Embryonic facial prominence (tissue), 1 donor: ENCODE results near the gene RDX.
"Not testable (repeated sequence)": the region's sequence is repeated elsewhere in the genome, so short reads cannot be mapped to it uniquely, and the experiment has no call there.

Experiments used
- DNase-seq: peaks from one replicate; pipeline ENCODE4 v3.0.0-alpha.2; 2016; ENCODE audit errors: extremely low spot score

The RDX gene

DNA sequence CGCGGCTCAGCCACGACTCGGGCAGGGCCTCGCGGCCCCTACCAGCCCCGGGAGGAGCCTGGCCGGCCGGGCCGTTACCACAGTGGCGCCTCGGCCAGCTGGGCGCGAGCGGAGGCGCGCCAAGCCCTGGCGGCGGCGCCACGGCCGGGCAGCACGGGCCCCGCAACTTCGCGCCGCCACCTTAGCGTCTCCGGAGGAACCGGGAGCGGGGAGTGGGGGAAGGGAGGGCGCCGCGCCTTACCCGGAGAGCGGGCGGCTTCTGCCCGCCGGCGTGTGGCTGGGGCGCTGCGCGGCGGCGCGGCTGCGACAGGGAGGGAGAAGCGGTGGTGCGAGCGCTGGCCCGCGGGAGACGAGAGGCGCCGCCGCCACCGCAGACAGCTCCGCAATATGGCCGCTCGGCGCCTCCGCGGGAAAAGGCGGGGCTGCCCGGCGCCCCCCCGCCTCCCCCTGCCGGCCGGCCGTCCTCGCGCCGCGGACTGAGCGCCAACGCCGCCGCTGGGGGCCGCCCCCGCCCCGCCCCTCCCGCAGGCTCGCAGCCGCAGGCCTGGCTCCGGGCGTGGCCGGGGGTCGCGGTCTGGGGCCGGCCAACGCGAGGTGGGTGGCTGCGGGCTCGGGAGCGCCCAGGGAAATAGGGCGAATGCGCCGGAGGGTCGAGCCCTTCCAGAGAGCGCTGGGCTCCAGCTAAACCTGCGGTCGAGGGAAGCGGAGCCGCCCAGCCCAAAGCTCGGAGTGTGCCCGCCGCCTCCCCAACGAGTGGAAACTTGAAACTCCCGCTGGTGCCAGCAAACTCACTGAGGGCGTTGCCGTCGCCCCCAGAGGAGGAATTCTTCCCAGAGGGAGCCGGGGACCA, at the start of gene RDX:
RDX (minus strand) TSS at position 389 of the 850 bp plus-strand sequence. CDS start 16,922 bp downstream, outside the sequence.
- peak; percentile 59 for DNase-seq

GRCh38 chr11:110345743-110346142, 49.3 kb upstream of the RDX start:
- DNase-seq = no peak

GRCh38 chr11:110340436-110340835, 44.0 kb upstream of the RDX start:
- no peak for DNase-seq

GRCh38 chr11:110339456-110340250, 43.2 kb upstream of the RDX start:
- no peak for DNase-seq

GRCh38 chr11:110338684-110339083, 42.3 kb upstream of the RDX start:
- DNase-seq = no peak

- DNase-seq = no peak
Measured at GRCh38 chr11:110337570-110338193, 41.3 kb upstream of the RDX start.

DNA sequence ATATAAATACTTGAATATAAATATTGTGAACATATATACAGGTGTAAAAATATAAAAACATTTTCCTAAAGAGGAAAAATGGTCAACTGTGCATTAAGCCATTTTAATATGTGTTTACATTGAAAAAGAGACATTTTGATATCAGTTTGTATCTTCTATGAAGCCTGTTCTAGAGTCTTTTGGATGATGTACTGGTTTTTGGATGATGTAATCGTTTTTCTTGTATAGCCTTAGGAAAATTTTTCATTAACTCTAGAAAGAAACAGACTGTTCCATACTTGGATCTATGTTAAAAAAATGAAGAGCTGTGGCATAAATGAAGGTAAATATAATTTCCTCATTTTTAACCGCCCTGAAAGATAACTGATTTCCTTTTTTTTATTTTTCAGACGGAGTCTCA, 39.6 kb upstream of the RDX start:
- no peak for DNase-seq

DNA sequence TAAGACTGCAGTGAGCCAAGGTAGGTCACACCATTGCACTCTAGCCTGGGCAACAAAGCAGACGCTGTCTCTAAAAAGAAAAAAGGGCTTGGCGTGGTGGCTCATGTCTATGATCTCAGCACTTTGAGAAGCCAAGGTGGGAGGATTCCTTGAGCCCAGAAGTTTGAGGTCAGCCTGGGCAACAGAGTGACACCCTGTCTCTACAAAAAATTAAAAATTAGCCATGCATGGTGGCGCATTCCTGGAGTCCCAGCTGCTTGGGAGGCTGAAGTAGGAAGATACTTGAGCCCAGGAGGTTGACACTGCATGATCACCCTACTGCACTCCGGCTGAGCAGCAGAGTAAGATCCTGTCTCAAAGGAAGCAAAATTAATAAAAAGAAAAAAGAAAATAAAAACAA, 38.9 kb upstream of the RDX start:
- no peak for DNase-seq

DNA sequence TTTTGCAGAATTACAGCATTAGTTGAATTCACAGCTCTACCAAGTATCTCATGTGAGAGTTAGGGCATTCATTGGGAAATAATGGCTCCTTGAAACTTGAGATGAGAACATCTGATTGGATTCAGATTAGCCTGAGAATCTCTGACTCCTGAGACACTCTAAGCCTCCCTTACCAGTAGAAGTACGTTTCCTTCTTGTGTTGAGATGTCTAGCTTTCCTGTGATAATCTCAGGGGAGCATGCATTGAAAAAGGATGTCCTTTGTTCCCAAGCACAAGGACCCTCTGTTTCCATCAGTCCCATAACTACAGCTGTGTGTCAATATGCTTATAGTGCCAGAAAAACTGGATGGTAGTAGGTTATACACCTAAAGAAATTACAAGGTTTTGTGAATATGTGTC, 35.2 kb upstream of the RDX start:
- DNase-seq = no peak

- no peak for DNase-seq
Measured at GRCh38 chr11:110329445-110329844, 33.0 kb upstream of the RDX start.

DNA sequence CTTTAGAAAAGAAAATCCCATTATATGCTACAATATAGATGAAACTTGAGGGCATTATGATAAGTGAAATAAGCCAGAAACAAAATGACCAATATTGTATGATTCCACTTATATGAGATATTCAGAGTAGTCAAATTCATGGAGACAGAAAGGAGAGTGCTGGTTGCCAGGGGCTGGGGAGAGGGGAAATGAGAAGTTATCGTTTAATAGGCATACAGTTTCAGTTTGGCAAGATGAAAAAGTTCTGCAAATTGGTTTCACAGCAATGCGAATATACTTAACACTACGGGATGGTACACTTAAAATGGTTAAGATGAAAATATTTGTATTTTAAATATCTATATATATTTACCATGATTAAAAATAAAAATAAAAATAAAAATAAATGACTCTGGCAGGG, 31.1 kb upstream of the RDX start:
- no peak for DNase-seq

DNA sequence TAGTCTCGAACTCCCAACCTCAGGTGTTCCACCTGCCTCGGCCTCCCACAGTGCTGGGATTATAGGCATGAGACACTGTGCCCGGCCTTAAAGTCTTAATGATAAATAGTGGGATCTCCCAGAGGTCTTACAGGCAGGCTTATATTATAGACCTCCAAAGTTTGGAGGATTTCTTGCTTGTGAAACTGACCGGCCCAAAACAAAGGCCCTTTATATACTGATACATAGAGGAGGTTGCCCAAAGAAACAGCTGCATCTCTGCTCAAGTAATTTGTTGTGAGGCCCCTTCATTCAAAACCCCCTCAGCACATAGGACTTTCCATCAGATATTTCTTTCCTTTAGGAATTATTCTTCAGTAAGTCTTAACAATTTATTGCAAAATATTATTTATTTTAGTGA, 27.4 kb upstream of the RDX start:
- no peak for DNase-seq

DNA sequence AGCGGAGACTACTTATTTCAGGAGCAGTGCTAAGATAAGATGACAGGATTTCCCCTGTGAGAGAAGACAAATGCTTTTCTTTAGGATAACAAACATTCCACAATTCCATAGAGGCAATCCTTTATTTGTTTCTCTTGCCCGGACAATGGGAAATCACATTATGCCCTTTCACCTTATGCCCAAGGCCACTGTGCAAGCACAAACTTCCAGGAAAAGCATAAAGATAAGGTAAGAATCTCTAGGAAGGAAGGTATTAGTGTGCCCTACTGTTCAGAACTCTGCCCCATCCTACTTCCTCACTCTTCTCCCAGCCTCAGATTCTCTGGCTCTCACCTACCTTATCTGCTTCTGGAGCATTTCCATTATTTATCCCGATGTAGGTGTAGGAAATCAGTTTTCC, 23.1 kb upstream of the RDX start:
- DNase-seq = no peak

- no peak for DNase-seq
Measured at GRCh38 chr11:110318638-110319404, 22.4 kb upstream of the RDX start.

- no peak for DNase-seq
Measured at GRCh38 chr11:110317516-110317932, 21.1 kb upstream of the RDX start.

DNA sequence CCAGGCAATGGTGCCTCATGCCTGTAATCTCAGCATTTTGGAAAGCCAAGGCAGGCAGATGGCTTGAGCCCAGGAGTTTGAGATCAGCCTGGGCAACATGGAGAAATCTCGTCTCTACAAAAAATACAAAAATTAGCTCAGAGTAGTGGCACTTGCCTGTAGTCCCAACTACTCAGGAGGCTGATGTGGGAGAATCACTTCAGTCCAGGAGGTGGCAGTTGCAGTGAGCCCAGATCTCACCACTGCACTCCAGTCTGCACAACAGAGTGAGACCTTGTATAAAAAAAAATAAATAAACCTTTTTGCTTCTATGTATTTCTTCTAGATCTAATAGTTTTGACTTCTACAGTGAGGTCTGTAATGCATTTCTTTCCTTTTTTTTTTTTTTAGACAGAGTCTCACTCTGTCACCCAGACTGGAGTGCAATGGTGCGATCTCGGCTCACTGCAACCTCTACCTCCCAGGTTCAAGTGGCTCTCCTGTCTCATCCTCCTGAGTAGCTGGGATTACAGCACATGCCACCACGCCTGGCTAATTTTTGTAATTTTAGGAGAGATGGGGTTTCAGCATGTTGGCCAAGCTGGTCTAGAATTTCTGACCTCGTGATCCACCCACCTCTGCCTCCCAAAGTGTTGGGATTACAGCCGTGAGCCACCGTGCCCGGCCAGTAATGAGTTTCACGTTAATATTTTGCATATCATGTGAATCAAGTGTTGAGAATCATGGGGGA, 18.1 kb upstream of the RDX start:
- no peak for DNase-seq

DNA sequence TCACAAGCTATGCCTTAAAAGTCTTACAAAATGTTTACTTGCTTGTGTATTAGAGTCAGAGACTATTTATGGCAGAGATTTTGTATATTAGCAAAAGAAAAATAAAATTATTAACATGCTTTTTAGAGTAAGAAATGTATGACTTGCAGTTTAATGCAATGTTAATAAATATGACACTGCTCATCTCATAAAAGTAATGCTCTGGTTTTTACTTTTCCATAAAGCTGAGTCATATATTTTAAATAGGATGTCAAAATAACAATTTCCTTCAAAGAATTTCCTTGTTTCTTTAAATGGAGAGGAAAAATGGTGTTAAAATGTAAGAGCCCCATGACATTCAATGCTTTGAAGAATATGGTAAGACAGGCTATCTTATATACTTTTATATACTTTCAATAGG, 16.3 kb upstream of the RDX start:
- DNase-seq = no peak

GRCh38 chr11:110311783-110312579, 15.6 kb upstream of the RDX start:
- no peak for DNase-seq

DNA sequence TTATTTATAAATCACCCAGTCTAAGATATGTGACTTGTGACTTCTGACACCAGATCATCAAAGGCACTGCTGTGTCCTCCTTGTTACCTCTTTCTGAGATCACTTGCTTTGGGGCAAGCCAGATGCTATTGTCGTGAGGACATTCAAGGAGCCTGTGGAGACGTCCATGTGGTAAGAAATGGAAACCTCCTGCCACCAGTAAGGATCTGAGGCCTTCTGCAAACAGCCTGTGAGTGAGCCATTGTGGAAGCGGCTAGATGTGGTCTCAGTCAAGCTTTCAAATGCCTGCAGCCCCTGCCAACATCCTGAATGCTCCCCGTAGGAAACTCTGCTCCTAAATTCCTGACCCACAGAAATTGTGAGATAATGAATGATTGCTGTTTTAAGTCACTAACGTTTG, 11.7 kb upstream of the RDX start:
- no peak for DNase-seq

DNA sequence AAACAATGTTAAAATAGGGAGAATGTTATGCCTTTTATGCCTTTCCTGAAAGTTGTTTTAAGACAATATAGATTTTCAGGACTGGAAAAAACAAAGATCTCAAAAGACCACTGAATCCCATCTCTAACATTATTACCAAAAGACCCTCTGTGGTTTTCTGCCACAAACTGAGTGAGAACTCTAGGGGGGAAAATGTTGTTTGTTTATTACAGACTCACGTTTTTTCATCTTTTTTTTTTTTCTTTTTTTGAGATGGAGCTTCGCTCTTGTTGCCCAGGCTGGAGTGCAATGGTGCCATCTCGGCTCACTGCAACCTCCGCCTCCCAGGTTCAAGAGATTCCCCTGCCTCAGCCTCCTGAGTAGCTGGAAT, 9.6 kb upstream of the RDX start:
- not testable (repeated sequence) for DNase-seq
